ENCODE data around the gene NABP2. TPM values are rescaled to one million over a fixed set of nuclear protein-coding genes. Genes with fewer than 3 reads are reported as not detected.
"Not testable (repeated sequence)": the region's sequence is repeated elsewhere in the genome, so short reads cannot be mapped to it uniquely, and the experiment has no call there.

The NABP2 gene
- total RNA-seq, result 18.2 TPM

GRCh38 chr12:56224102-56224701 is at the start of gene NABP2:
NABP2 (plus strand) TSS chr12:56224342; CDS start chr12:56224857, 515 bp downstream.
- DNase-seq, result peak; percentile 99

- no peak for DNase-seq
Measured at GRCh38 chr12:56178347-56178746, 45.8 kb upstream of the NABP2 start.

- no peak for DNase-seq
Measured at GRCh38 chr12:56186957-56187356, 37.2 kb upstream of the NABP2 start.

GRCh38 chr12:56188131-56188777 is 35.9 kb upstream of the NABP2 start:
- DNase-seq, result no peak

- peak; percentile 55 for DNase-seq
Measured at GRCh38 chr12:56188778-56189098, 35.4 kb upstream of the NABP2 start.

GRCh38 chr12:56189099-56189917 is 34.8 kb upstream of the NABP2 start, which contains the start of gene SMARCC2:
SMARCC2 (minus strand) TSS chr12:56189483; CDS start chr12:56189461, 22 bp downstream.
- peak; percentile 94 for DNase-seq

- peak; percentile 97 for DNase-seq
Measured at GRCh38 chr12:56189918-56190694, 34.0 kb upstream of the NABP2 start.

GRCh38 chr12:56190695-56191155 is 33.4 kb upstream of the NABP2 start:
- DNase-seq, result peak; percentile 29

- no peak for DNase-seq
Measured at GRCh38 chr12:56192582-56192981, 31.6 kb upstream of the NABP2 start.

GRCh38 chr12:56193025-56193578 is 31.0 kb upstream of the NABP2 start:
- peak; percentile 93 for DNase-seq

- DNase-seq, result not testable (repeated sequence)
Measured at GRCh38 chr12:56196818-56197550, 27.2 kb upstream of the NABP2 start.

GRCh38 chr12:56197921-56198635 is 26.1 kb upstream of the NABP2 start:
- DNase-seq, result no peak

- no peak for DNase-seq
Measured at GRCh38 chr12:56198836-56199235, 25.3 kb upstream of the NABP2 start.

GRCh38 chr12:56202366-56202765 is 21.8 kb upstream of the NABP2 start:
- DNase-seq, result no peak

GRCh38 chr12:56202838-56203237 is 21.3 kb upstream of the NABP2 start:
- DNase-seq, result no peak

GRCh38 chr12:56204275-56204674 is 19.9 kb upstream of the NABP2 start:
- no peak for DNase-seq

- DNase-seq, result no peak
Measured at GRCh38 chr12:56205445-56205844, 18.7 kb upstream of the NABP2 start.

- DNase-seq, result peak; percentile 59
Measured at GRCh38 chr12:56206452-56207166, 17.5 kb upstream of the NABP2 start.

GRCh38 chr12:56208006-56208405 is 16.1 kb upstream of the NABP2 start:
- no peak for DNase-seq

- no peak for DNase-seq
Measured at GRCh38 chr12:56212361-56212760, 11.8 kb upstream of the NABP2 start.

Measured in tongue (tissue), 2 donors.